Measurements from ENCODE around the gene MMAA.

The MMAA gene

GRCh38 chr4:145709336-145709735 is 90.2 kb downstream of the MMAA start:
- WGBS, 2 experiments (ENCODE audit: insufficient coverage in 2 of 2), result 100% methylated on average over 1 of the region's 1 CpG
- H3K4me3 ChIP-seq (ENCODE audit: extremely low read depth, insufficient read depth, low read length, poor library complexity, severe bottlenecking), result no peak overlapping the region
- peaks cover 4% of the 10 kb centered on the region for H3K9me3 ChIP-seq (ENCODE audit: control insufficient read depth, low read length)
- no peaks in the 10 kb centered on the region for H3K36me3 ChIP-seq (ENCODE audit: control insufficient read depth, insufficient read depth, low read length)
- H3K27ac ChIP-seq (ENCODE audit: low read depth, low read length, severe bottlenecking), result no peak overlapping the region
- peaks cover 8% of the 10 kb centered on the region for H3K4me1 ChIP-seq (ENCODE audit: control insufficient read depth, insufficient read depth, low read length, poor library complexity, severe bottlenecking)

All from mesodermal cell (in vitro differentiated cells).